ENCODE measurements around the gene CPA4.

Gene CPA4

GRCh38 chr7:130366564-130366963 lies 73.6 kb downstream of the CPA4 start:
- DNase-seq = no peak

GRCh38 chr7:130367088-130367755 lies 74.3 kb downstream of the CPA4 start:
- peak; percentile 39 for DNase-seq

- no peak for DNase-seq
Measured at GRCh38 chr7:130367836-130368746, 75.1 kb downstream of the CPA4 start.

- no peak for DNase-seq
Measured at GRCh38 chr7:130369110-130369711, 76.2 kb downstream of the CPA4 start.

GRCh38 chr7:130369831-130370550 lies 77.0 kb downstream of the CPA4 start:
- DNase-seq = no peak

- DNase-seq = no peak
Measured at GRCh38 chr7:130371046-130371445, 78.1 kb downstream of the CPA4 start.

GRCh38 chr7:130372402-130373165 lies 79.6 kb downstream of the CPA4 start:
- no peak for DNase-seq

All from NCI-H1436 treated with DMSO at 0.1 percent for 48 hours (cell line).